ENCODE results near the gene EFEMP1.

DNA sequence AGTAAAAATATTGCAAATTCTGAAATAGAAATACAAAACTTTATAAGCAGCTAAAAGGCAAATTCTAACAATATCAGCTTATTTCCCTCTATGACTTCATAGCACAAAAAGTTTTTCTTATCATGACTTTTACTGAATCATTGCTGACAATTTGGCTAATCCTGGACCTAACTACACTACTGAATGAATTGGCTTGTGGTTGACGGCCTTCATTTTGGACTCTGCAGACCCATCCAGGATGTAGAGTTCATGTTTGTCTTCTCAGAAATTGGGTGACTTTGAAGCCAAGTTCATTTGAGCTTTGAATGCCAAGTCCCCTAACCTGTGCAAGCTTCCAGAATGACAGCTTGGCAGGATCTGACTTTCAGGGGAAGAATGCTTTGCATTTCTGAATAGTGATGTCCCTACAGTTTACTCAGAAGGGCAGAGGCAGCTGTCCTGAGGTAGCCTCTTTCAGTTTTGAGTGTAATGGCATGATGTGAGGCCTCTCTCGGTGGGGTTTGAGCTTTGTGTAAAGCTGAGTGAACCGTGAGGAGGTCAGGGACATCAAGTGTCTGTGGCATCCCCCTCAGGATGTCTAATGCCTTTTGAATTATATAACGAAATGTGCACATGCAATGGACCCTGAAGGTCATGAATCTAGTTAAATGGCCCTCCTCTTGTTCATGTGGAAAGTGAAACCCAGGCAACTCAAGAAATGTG, 48.0 kb downstream of the EFEMP1 start:
- TF ChIP-seq LARP7 (IDR thresholded peaks at IDR 0.05) (no peak), ZZZ3 (IDR thresholded peaks at IDR 0.05) (no peak), ZNF232 (CRISPR knock-in tag; IDR thresholded peaks at IDR 0.05) (no peak), STAT6 (CRISPR knock-in tag; IDR thresholded peaks at IDR 0.05) (no peak), ATF1 (CRISPR knock-in tag; IDR thresholded peaks at IDR 0.05) (no peak), ATF1 (tag; IDR thresholded peaks at IDR 0.05) (no peak), ZNF121 (CRISPR knock-in tag; conservative IDR thresholded peaks at IDR 0.05) (no peak)
- TF ChIP-seq, protein P1, sequence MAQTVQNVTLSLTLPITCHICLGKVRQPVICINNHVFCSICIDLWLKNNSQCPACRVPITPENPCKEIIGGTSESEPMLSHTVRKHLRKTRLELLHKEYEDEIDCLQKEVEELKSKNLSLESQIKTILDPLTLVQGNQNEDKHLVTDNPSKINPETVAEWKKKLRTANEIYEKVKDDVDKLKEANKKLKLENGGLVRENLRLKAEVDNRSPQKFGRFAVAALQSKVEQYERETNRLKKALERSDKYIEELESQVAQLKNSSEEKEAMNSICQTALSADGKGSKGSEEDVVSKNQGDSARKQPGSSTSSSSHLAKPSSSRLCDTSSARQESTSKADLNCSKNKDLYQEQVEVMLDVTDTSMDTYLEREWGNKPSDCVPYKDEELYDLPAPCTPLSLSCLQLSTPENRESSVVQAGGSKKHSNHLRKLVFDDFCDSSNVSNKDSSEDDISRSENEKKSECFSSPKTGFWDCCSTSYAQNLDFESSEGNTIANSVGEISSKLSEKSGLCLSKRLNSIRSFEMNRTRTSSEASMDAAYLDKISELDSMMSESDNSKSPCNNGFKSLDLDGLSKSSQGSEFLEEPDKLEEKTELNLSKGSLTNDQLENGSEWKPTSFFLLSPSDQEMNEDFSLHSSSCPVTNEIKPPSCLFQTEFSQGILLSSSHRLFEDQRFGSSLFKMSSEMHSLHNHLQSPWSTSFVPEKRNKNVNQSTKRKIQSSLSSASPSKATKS (CRISPR knock-in tag; IDR thresholded peaks at IDR 0.05), result no peak
- TF ChIP-seq, protein P2, sequence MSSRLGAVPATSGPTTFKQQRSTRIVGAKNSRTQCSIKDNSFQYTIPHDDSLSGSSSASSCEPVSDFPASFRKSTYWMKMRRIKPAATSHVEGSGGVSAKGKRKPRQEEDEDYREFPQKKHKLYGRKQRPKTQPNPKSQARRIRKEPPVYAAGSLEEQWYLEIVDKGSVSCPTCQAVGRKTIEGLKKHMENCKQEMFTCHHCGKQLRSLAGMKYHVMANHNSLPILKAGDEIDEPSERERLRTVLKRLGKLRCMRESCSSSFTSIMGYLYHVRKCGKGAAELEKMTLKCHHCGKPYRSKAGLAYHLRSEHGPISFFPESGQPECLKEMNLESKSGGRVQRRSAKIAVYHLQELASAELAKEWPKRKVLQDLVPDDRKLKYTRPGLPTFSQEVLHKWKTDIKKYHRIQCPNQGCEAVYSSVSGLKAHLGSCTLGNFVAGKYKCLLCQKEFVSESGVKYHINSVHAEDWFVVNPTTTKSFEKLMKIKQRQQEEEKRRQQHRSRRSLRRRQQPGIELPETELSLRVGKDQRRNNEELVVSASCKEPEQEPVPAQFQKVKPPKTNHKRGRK (tag; IDR thresholded peaks at IDR 0.05), result no peak

Measured in K562 (cell line).